PFSK-1 (cell line): ENCODE measurements around the gene ZBTB48.

ENCODE experiments used
- POLR2AphosphoS5 ChIP-seq: IDR thresholded peaks from 2 replicates; pipeline ENCODE4 v1.6.1; 2012; ENCODE audit warnings: low read depth, mild to moderate bottlenecking, control low read depth, low read length, moderate library complexity
- SIN3A ChIP-seq: IDR thresholded peaks from 2 replicates; pipeline ENCODE4 v1.6.1; 2012; ENCODE audit warnings: mild to moderate bottlenecking, low read length, moderate library complexity, borderline replicate concordance; ENCODE audit not compliant: insufficient read depth
- TAF1 ChIP-seq: IDR thresholded peaks from 2 replicates; pipeline ENCODE4 v1.6.1; 2012; ENCODE audit warnings: low read length, control low read depth, borderline replicate concordance; ENCODE audit not compliant: insufficient read depth

DNA sequence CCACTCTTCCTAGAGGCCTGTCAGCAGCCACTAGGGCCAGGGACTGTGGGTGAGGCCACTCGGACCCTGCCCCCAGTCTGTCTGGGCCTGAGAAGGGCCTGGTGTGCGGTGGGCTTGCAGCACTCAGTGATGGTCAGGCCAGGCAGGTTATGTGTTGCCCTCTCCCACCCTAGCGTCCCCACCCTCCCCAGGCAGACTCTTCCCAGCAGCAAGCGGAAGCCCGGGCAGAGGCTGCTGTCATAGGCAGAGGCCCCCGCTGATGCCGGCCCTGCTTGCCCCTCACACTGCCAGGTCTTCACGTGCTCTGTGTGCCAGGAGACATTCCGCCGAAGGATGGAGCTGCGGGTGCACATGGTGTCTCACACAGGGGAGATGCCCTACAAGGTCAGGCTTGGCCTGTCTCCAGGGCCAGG lies 6.6 kb downstream of the ZBTB48 start:
- TF ChIP-seq SIN3A, result no peak
- no peak for TF ChIP-seq TAF1
- TF ChIP-seq POLR2AphosphoS5, result no peak
